ENCODE results near the gene MRGPRG. TPM values are rescaled to one million over a fixed set of nuclear protein-coding genes. Genes with fewer than 3 reads are reported as not detected.
A peak's percentile ranks its signal among the peaks of the same experiment; 100 is the strongest.

The MRGPRG gene
- total RNA-seq, 2 donors from 2014 or later, result not detected

- no peak overlapping the region for H3K27ac Mint-ChIP-seq
- H3K36me3 Mint-ChIP-seq (ENCODE audit: low read depth), result no peaks in the 10 kb centered on the region
- no peak overlapping the region for H3K27ac ChIP-seq (ENCODE audit: low read depth, low read length)
- no peak overlapping the region for H3K4me3 Mint-ChIP-seq
- no CpG with 5 or more reads among the region's 27 CpGs for whole genome bisulfite sequencing, 2 experiments (ENCODE audit: insufficient coverage in 1 of 2, insufficient read length in 1 of 2)
- H3K36me3 ChIP-seq (ENCODE audit: control insufficient read depth, insufficient read depth, low read length), result no peaks in the 10 kb centered on the region
- TF ChIP-seq CTCF (conservative IDR thresholded peaks at IDR 0.05), result no peak
- peaks cover 39% of the 10 kb centered on the region for H3K27me3 Mint-ChIP-seq (ENCODE audit: insufficient read depth)
- no peak for DNase-seq
- H3K9me3 ChIP-seq (ENCODE audit: control insufficient read depth, low read length), result no peaks in the 10 kb centered on the region
- no peak overlapping the region for H3K9ac ChIP-seq (ENCODE audit: extremely low read depth, low read length, poor library complexity, severe bottlenecking)
- H3K27me3 ChIP-seq (ENCODE audit: control insufficient read depth, insufficient read depth, low read length, poor library complexity, severe bottlenecking), result peaks cover 9% of the 10 kb centered on the region
- no peaks in the 10 kb centered on the region for H3K4me1 ChIP-seq (ENCODE audit: control insufficient read depth, insufficient read depth, low read length)
- peaks cover 2% of the 10 kb centered on the region for H3K4me1 Mint-ChIP-seq
- H3K4me3 ChIP-seq (ENCODE audit: low read length), result no peak overlapping the region
- no peaks in the 10 kb centered on the region for H3K9me3 Mint-ChIP-seq
Measured at GRCh38 chr11:3221408-3222002, 2.9 kb upstream of the MRGPRG start.

GRCh38 chr11:3220521-3221407 is 2.2 kb upstream of the MRGPRG start:
- no peak overlapping the region for H3K27ac Mint-ChIP-seq
- WGBS, 2 experiments (ENCODE audit: insufficient coverage in 1 of 2, insufficient read length in 1 of 2), result no CpG with 5 or more reads among the region's 21 CpGs
- Histone ChIP-seq H3K4me1 (ENCODE audit: control insufficient read depth, insufficient read depth, low read length) (no peaks in the 10 kb centered on the region), H3K9ac (ENCODE audit: extremely low read depth, low read length, poor library complexity, severe bottlenecking) (no peak overlapping the region), H3K36me3 (ENCODE audit: control insufficient read depth, insufficient read depth, low read length) (no peaks in the 10 kb centered on the region), H3K27ac (ENCODE audit: low read depth, low read length) (no peak overlapping the region), H3K9me3 (ENCODE audit: control insufficient read depth, low read length) (no peaks in the 10 kb centered on the region), H3K4me3 (ENCODE audit: low read length) (no peak overlapping the region), H3K27me3 (ENCODE audit: control insufficient read depth, insufficient read depth, low read length, poor library complexity, severe bottlenecking) (peaks cover 16% of the 10 kb centered on the region)
- peak; percentile 49 for DNase-seq
- no peaks in the 10 kb centered on the region for H3K9me3 Mint-ChIP-seq
- peaks cover 2% of the 10 kb centered on the region for H3K4me1 Mint-ChIP-seq
- H3K27me3 Mint-ChIP-seq (ENCODE audit: insufficient read depth), result peaks cover 43% of the 10 kb centered on the region
- no peak for TF ChIP-seq CTCF (conservative IDR thresholded peaks at IDR 0.05)
- H3K36me3 Mint-ChIP-seq (ENCODE audit: low read depth), result no peaks in the 10 kb centered on the region
- H3K4me3 Mint-ChIP-seq, result no peak overlapping the region

- Histone ChIP-seq H3K27ac (ENCODE audit: low read depth, low read length) (no peak overlapping the region), H3K9ac (ENCODE audit: extremely low read depth, low read length, poor library complexity, severe bottlenecking) (no peak overlapping the region), H3K4me1 (ENCODE audit: control insufficient read depth, insufficient read depth, low read length) (no peaks in the 10 kb centered on the region), H3K36me3 (ENCODE audit: control insufficient read depth, insufficient read depth, low read length) (no peaks in the 10 kb centered on the region), H3K4me3 (ENCODE audit: low read length) (no peak overlapping the region), H3K27me3 (ENCODE audit: control insufficient read depth, insufficient read depth, low read length, poor library complexity, severe bottlenecking) (peaks cover 16% of the 10 kb centered on the region), H3K9me3 (ENCODE audit: control insufficient read depth, low read length) (no peaks in the 10 kb centered on the region)
- Mint-ChIP-seq H3K36me3 (ENCODE audit: low read depth) (no peaks in the 10 kb centered on the region), H3K27ac (no peak overlapping the region), H3K4me3 (no peak overlapping the region), H3K27me3 (ENCODE audit: insufficient read depth) (peaks cover 47% of the 10 kb centered on the region), H3K4me1 (peaks cover 2% of the 10 kb centered on the region), H3K9me3 (no peaks in the 10 kb centered on the region)
- no CpG with 5 or more reads among the region's 11 CpGs for WGBS, 2 experiments (ENCODE audit: insufficient coverage in 1 of 2, insufficient read length in 1 of 2)
- DNase-seq, result peak; percentile 42
- TF ChIP-seq CTCF (conservative IDR thresholded peaks at IDR 0.05), result no peak
Measured at GRCh38 chr11:3220101-3220500, 1.5 kb upstream of the MRGPRG start.

All from endodermal cell (in vitro differentiated cells).